Measurements from ENCODE around the gene NACC2.

GRCh38 chr9:136007934-136008692, 87.0 kb downstream of the NACC2 start:
- TF ChIP-seq CTCF (conservative IDR thresholded peaks at IDR 0.05 in 1 of 2, IDR thresholded peaks at IDR 0.05 in 1 of 2; ENCODE audit: low read depth in 1 of 2, low read length in 2 of 2) (no peak), EZH2 (IDR thresholded peaks at IDR 0.05; ENCODE audit: low read length, missing control alignments) (no peak)

Measured in fibroblast of lung (primary cell).